WI38 (cell line): ENCODE measurements around the gene GSTA5.

ENCODE experiments used
- H3K4me3 ChIP-seq: 2 replicates; pipeline ENCODE4 v1.5.1; 2011; ENCODE audit warnings: low read depth, mild to moderate bottlenecking, control low read depth, low read length
- TF ChIP-seq, protein P1 (sequence below): IDR thresholded peaks from 2 replicates; pipeline ENCODE4 v1.5.1; 2012; ENCODE audit warnings: low read depth, mild to moderate bottlenecking, control low read depth, low read length

GSTA5 gene

DNA sequence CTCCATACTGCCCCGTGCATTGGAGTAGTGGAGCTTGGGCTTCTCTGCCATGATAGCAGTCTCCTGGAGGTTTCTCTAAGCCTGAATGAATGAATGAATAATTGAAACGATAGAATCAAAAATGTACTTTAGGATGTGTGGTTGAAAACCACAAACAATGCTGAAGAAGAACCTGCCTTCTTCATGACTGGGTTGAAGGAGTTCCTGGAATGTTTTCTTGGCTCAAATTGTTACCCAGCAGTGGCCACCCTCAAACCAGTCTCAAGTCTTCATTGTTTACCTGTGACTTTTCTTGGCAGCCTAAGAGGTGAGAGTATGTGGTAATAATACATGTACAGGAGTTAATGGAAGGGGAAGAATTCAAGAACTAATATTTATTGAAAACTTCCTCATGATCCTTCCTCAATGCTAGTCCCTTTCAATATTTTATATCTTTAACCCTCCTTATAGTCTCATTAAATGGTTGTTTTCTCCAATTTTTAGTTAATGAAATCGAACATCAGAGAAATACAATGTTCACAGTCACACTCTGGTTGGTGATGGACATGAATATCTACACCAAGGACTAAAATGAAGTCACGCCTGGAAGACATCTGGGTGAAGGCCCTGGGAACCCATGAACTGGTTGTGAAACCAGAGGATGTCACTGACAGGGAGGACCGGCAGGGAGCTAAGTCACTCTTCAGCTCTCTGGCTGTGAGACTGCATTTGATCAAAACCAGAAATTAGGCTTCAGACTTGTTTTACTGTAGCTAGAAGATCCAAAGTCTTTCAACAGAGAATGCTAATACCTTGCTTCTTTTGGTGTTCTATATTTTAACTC is at the start of gene GSTA5:
GSTA5 (minus strand) TSS at position 51 of the 823 bp plus-strand sequence.
- TF ChIP-seq, protein P1, sequence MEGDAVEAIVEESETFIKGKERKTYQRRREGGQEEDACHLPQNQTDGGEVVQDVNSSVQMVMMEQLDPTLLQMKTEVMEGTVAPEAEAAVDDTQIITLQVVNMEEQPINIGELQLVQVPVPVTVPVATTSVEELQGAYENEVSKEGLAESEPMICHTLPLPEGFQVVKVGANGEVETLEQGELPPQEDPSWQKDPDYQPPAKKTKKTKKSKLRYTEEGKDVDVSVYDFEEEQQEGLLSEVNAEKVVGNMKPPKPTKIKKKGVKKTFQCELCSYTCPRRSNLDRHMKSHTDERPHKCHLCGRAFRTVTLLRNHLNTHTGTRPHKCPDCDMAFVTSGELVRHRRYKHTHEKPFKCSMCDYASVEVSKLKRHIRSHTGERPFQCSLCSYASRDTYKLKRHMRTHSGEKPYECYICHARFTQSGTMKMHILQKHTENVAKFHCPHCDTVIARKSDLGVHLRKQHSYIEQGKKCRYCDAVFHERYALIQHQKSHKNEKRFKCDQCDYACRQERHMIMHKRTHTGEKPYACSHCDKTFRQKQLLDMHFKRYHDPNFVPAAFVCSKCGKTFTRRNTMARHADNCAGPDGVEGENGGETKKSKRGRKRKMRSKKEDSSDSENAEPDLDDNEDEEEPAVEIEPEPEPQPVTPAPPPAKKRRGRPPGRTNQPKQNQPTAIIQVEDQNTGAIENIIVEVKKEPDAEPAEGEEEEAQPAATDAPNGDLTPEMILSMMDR: no peak
- no peak within 1 kb of the TSS for H3K4me3 ChIP-seq

DNA sequence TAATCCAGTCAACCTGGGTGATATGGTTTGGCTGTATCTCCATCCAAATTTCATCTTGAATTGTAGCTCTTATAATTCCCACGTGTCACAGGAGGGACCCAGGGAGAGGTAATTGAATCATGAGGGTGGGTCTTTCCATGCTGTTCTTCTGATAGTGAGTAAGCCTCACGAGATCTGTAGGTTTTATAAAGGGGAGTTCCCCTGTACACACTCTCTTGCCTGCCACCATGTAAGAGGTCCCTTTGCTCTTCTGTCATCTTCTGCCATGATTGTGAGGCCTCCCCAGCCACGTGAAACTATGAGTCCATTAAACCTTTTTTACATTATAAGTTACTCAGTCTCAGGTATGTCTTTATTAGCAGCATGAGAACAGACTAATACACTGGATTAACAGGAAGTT is 49.4 kb upstream of the GSTA5 start:
- H3K4me3 ChIP-seq: no peak overlapping the region
- TF ChIP-seq, protein P1: no peak

DNA sequence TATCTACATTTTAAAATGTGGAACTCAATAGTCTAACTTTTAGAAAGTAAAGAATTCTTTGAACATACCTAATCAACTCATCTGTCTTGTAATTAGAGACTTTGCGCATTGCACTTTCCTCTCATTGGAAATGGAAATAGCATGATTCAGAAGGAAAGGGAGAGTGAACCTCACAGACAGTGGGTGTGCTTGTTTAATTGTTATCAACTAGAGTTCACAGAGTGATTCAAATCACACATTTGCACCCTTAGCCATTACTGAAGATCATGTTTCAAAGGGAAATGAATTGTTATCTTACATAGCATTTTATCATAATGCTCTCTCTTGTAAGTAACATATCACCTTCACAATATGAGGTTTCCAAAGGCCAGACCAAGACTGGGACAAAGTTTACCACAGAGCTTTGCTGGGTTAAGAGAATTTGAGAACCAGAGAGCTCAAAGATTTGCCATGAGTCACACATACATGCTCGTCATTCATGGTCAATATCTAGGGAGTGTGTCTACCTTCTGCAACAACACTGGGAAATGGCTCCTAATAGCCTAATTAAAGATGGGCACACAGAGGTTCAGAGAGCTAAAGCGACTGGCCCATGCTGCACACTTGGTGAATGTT is 47.4 kb upstream of the GSTA5 start:
- TF ChIP-seq, protein P1: no peak
- no peak overlapping the region for H3K4me3 ChIP-seq

DNA sequence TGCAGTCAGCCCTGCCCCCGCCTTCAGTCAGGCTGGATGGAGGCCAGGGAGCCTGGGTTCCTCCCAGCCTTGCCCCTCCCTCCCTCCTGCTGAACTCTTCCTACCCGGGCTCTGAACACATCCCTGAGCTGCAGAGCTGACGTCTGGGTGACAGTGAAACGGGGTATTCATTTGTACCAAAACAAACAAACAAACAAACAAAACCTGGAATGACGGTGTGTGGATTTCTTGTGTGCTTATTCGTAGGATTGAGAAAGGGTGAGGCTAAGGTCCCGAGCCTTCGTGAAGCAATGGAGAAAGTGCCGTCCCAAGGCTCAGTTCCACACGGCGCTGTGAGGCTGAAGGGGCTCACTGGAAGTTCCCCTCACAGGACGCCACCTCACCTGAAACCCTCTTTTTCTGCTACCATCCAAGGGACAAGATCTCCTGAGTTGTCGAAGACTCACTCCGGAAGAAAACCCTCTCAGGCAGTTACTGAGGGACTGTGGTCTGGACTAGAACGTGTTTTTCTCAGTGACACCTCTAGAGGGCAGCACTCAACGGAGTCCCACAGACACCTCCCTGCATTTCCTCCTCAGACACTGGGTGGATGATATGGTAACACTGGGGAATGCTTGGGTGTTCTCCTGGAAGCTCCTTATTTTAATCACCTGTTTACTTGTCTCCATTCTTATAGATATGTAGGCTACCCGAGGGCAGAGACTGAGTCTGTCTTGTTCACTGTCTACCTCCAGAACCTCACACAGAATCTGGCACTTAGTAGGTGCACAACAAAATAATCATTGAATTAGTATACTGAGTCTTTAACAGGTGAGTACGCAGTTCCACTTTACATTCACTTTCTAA is 41.6 kb upstream of the GSTA5 start:
- peak overlapping the region; percentile 52 for H3K4me3 ChIP-seq
- TF ChIP-seq, protein P1: peak; percentile 67

DNA sequence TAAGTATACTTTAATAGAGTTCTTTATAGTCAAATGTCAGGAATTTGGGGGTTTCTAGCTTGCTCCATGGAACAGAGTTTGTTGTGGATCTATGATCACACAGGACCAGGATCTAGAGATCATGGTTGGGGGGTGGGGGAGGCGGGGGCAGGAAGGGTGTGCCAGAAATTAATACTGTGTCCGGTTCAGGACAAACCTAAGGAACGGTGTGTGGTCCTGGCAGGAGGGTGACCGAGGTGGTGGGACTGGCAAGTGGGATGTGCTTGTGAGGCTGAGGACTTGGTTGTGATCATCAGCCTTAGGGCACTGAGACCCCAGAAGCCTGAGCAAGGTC is 41.0 kb upstream of the GSTA5 start:
- TF ChIP-seq, protein P1: no peak
- no peak overlapping the region; the same call in 1 of the 2 replicates for H3K4me3 ChIP-seq

DNA sequence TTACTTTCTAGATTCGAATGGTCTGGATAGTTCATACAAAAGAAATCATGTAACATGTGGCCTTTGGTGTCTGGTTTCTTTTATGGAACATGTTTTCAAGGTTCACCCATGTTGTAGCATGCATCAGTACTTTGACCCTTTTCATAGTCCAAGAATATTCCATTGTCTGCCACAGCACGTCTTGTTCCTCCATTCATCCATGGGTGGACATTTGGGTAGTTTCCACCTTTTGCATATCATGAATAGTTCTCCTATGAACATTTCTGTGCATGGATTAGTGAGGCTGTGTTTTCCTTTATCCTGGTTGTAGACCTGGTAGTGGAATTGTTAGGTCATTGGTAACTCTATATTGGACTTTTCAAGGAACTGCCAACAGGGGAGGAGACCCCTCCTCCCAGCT is 37.2 kb upstream of the GSTA5 start:
- no peak overlapping the region for H3K4me3 ChIP-seq
- TF ChIP-seq, protein P1: no peak
